GM23338 (cell line): ENCODE measurements around the gene SMYD3. TPM values are rescaled to one million over a fixed set of nuclear protein-coding genes. Genes with fewer than 3 reads are reported as not detected.

ENCODE experiments used
- ATAC-seq: fragments of 200-7000 bp; cut with Tn5 transposase; 3 replicates; pipeline ENCODE4 v1.9.1; 2020
- DNase-seq: peaks from one replicate; pipeline ENCODE4 v3.0.0-alpha.2; 2015; ENCODE audit warnings: low spot score
- H2AFZ ChIP-seq: fragments of 200-600 bp; sonication (generic); 2 replicates; pipeline ENCODE4 v1.8.0; 2016; ENCODE audit warnings: antibody characterized with exemption, mild to moderate bottlenecking, moderate library complexity
- H3F3A ChIP-seq: fragments of 200-600 bp; sonication (generic); replicated peaks from 2 replicates; pipeline ENCODE4 v1.8.0; 2017; ENCODE audit warnings: antibody characterized with exemption, mixed run types, low read depth
- H3K27ac ChIP-seq: fragments of 200-600 bp; sonication (generic); 2 replicates; pipeline ENCODE4 v1.6.1; 2016; ENCODE audit warnings: low read depth
- H3K27me3 ChIP-seq: fragments of 200-600 bp; sonication (generic); 2 replicates; pipeline ENCODE4 v1.8.0; 2016; ENCODE audit warnings: mild to moderate bottlenecking, mixed run types, moderate library complexity; ENCODE audit not compliant: insufficient read depth
- H3K36me3 ChIP-seq: fragments of 200-600 bp; sonication (generic); 2 replicates; pipeline ENCODE4 v1.8.0; 2016; ENCODE audit warnings: mild to moderate bottlenecking; ENCODE audit not compliant: insufficient read depth
- H3K4me1 ChIP-seq: fragments of 200-600 bp; sonication (generic); 2 replicates; pipeline ENCODE4 v1.8.0; 2016; ENCODE audit warnings: mild to moderate bottlenecking, moderate library complexity; ENCODE audit not compliant: insufficient read depth
- H3K4me2 ChIP-seq: fragments of 200-600 bp; sonication (generic); 2 replicates; pipeline ENCODE4 v1.7.1; 2017; ENCODE audit warnings: mixed run types
- H3K4me3 ChIP-seq: fragments of 200-600 bp; sonication (generic); 2 replicates; pipeline ENCODE4 v1.6.1; 2016; ENCODE audit warnings: mixed run types
- H3K79me2 ChIP-seq: fragments of 200-600 bp; sonication (generic); replicated peaks from 2 replicates; pipeline ENCODE4 v1.8.0; 2017; ENCODE audit warnings: mild to moderate bottlenecking; ENCODE audit not compliant: insufficient read depth
- H3K9me2 ChIP-seq: fragments of 200-600 bp; sonication (generic); 2 replicates; pipeline ENCODE4 v1.8.0; 2017; ENCODE audit not compliant: insufficient read depth
- H4K20me1 ChIP-seq: fragments of 200-600 bp; sonication (generic); replicated peaks from 2 replicates; pipeline ENCODE4 v1.8.0; 2017; ENCODE audit warnings: mild to moderate bottlenecking; ENCODE audit not compliant: insufficient read depth
- H3K27ac Mint-ChIP-seq: 2 replicates; pipeline ENCODE4 v1.8.0; 2020; ENCODE audit warnings: inconsistent platforms, mild to moderate bottlenecking, moderate library complexity, mixed read lengths
- H3K27me3 Mint-ChIP-seq: 3 replicates; pipeline ENCODE4 v1.8.0; 2022; ENCODE audit warnings: low read depth, mild to moderate bottlenecking, moderate library complexity, mixed read lengths, inconsistent platforms; ENCODE audit not compliant: insufficient read depth, poor library complexity
- H3K36me3 Mint-ChIP-seq: 3 replicates; pipeline ENCODE4 v1.8.0; 2021; ENCODE audit warnings: low read depth, mild to moderate bottlenecking, inconsistent platforms, moderate library complexity, mixed read lengths
- H3K4me1 Mint-ChIP-seq: 3 replicates; pipeline ENCODE4 v1.8.0; 2020; ENCODE audit warnings: mild to moderate bottlenecking, inconsistent platforms, mixed read lengths
- H3K4me3 Mint-ChIP-seq: 3 replicates; pipeline ENCODE4 v1.8.0; 2021; ENCODE audit warnings: moderate library complexity, mild to moderate bottlenecking, inconsistent platforms, mixed read lengths
- H3K9me3 Mint-ChIP-seq: 3 replicates; pipeline ENCODE4 v1.8.0; 2020; ENCODE audit warnings: moderate library complexity, mild to moderate bottlenecking, inconsistent platforms, mixed read lengths
- CREB1 ChIP-seq: fragments of 250-450 bp; sonication (Bioruptor Pico); IDR thresholded peaks from 2 replicates; pipeline ENCODE4 v1.5.0; 2020; ENCODE audit warnings: low read depth, mild to moderate bottlenecking, moderate library complexity
- ETS1 ChIP-seq: IDR thresholded peaks from 2 replicates; pipeline ENCODE4 v1.6.1; 2016; ENCODE audit warnings: antibody characterized with exemption
- EZH2phosphoT487 ChIP-seq: fragments of 200-600 bp; sonication (generic); IDR thresholded peaks from one replicate; pipeline ENCODE4 v1.8.1; 2018; ENCODE audit warnings: antibody characterized with exemption; ENCODE audit not compliant: unreplicated experiment
- JUNB ChIP-seq: IDR thresholded peaks from one replicate; pipeline ENCODE4 v1.6.1; 2016; ENCODE audit warnings: antibody characterized with exemption; ENCODE audit not compliant: unreplicated experiment
- POLR2AphosphoS5 ChIP-seq: IDR thresholded peaks from 2 replicates; pipeline ENCODE4 v1.6.1; 2016; ENCODE audit warnings: antibody characterized with exemption, low read depth
- REST ChIP-seq: IDR thresholded peaks from one replicate; pipeline ENCODE4 v1.6.1; 2018; ENCODE audit warnings: antibody characterized with exemption; ENCODE audit not compliant: unreplicated experiment
- ZNF331 ChIP-seq: fragments of 250-450 bp; sonication (Bioruptor Pico); IDR thresholded peaks from 2 replicates; pipeline ENCODE4 v1.5.0; 2020; ENCODE audit warnings: low read depth, mild to moderate bottlenecking, moderate library complexity
- ZNF462 ChIP-seq: fragments of 250-450 bp; sonication (Bioruptor Pico); IDR thresholded peaks from 2 replicates; pipeline ENCODE4 v1.5.0; 2020; ENCODE audit warnings: mild to moderate bottlenecking, moderate library complexity
- polyA plus RNA-seq: library from polyadenylated mRNA; unstranded; fragments of >200 nt; fragmentation: Nextera tagmentation; extraction: Ambion mirVana; gene quantifications from 2 replicates; pipeline ENCODE4 v1.2.1, GENCODE V29; 2016
- total RNA-seq: library from RNA; depleted of rRNA; stranded (reverse); fragments of >200 nt; shearing (Covaris generic); gene quantifications from 2 replicates; pipeline ENCODE4 v1.2.3, GENCODE V29; 2014

The SMYD3 gene
- total and polyA plus RNA-seq, 2 experiments from 2014 or later, result 31.8 to 34.4 TPM

GRCh38 chr1:246035060-246035541 lies 472.0 kb downstream of the SMYD3 start:
- no peak overlapping the region for H3K27ac Mint-ChIP-seq
- H3K4me3 Mint-ChIP-seq, result no peak overlapping the region
- H3K36me3 Mint-ChIP-seq, result no peaks in the 10 kb centered on the region
- no peak for ATAC-seq
- Histone ChIP-seq H3K27me3 (no peaks in the 10 kb centered on the region), H3K36me3 (no peaks in the 10 kb centered on the region), H3K4me2 (no peak overlapping the region), H3K4me3 (no peak overlapping the region), H3K4me1 (peaks cover 6% of the 10 kb centered on the region; the same call in 1 of the 2 replicates), H3K79me2 (no peaks in the 10 kb centered on the region), H3K27ac (peak overlapping the region; percentile 57; the same call in 1 of the 2 replicates), H3F3A (no peaks in the 10 kb centered on the region), H2AFZ (no peak overlapping the region), H3K9me2 (no peaks in the 10 kb centered on the region), H4K20me1 (no peaks in the 10 kb centered on the region)
- peaks cover 17% of the 10 kb centered on the region for H3K4me1 Mint-ChIP-seq
- H3K9me3 Mint-ChIP-seq, result no peaks in the 10 kb centered on the region
- DNase-seq, result no peak
- peaks cover 1% of the 10 kb centered on the region for H3K27me3 Mint-ChIP-seq
- TF ChIP-seq CREB1 (CRISPR knock-in tag) (no peak), REST (no peak)

- H3K4me3 Mint-ChIP-seq, result no peak overlapping the region
- Histone ChIP-seq H3K4me2 (no peak overlapping the region), H2AFZ (no peak overlapping the region), H3K27ac (no peak overlapping the region), H3K4me3 (no peak overlapping the region), H3K4me1 (peaks cover 6% of the 10 kb centered on the region; the same call in 1 of the 2 replicates), H3K79me2 (no peaks in the 10 kb centered on the region), H3K27me3 (no peaks in the 10 kb centered on the region), H4K20me1 (no peaks in the 10 kb centered on the region), H3K9me2 (no peaks in the 10 kb centered on the region), H3F3A (no peaks in the 10 kb centered on the region), H3K36me3 (no peaks in the 10 kb centered on the region)
- H3K27ac Mint-ChIP-seq, result no peak overlapping the region
- ATAC-seq (no peak), DNase-seq (no peak)
- H3K27me3 Mint-ChIP-seq, result peaks cover 1% of the 10 kb centered on the region
- H3K9me3 Mint-ChIP-seq, result no peaks in the 10 kb centered on the region
- H3K4me1 Mint-ChIP-seq, result peaks cover 17% of the 10 kb centered on the region
- H3K36me3 Mint-ChIP-seq, result no peaks in the 10 kb centered on the region
- no peak for TF ChIP-seq JUNB
- no peak for TF ChIP-seq ZNF462 (CRISPR knock-in tag)
- no peak for TF ChIP-seq POLR2AphosphoS5
- no peak for TF ChIP-seq ZNF331 (CRISPR knock-in tag)
- TF ChIP-seq ETS1, result no peak
- TF ChIP-seq EZH2phosphoT487, result no peak
Observed at GRCh38 chr1:246034630-246035029, 472.4 kb downstream of the SMYD3 start.
